Activated naive CD8-positive, alpha-beta T cell treated with anti-CD3 and anti-CD28 coated beads, Interleukin-2, amount 10 ng/mL, durations not matched to agents 7 days and 5 days (primary cell): ENCODE data around the gene ZRANB1. TPM values are rescaled to one million over a fixed set of nuclear protein-coding genes. Genes with fewer than 3 reads are reported as not detected.

Experiments used
- ATAC-seq: fragments of 150-1000 bp; cut with Tn5 transposase; one replicate; pipeline ENCODE4 v1.10.0; 2021; ENCODE audit warnings: low read depth, moderate library complexity
- POLR2A ChIA-PET: fragments of 350-600 bp; sonication (Branson Sonifier 250); formaldehyde crosslinking; loops from one replicate; lab custom pipeline; 2021; ENCODE audit warnings: antibody characterized with exemption; lab: Charles Lee
- DNase-seq: peaks from one replicate; pipeline ENCODE4 v3.0.0; 2021
- H3K27ac Mint-ChIP-seq: one replicate; pipeline ENCODE4 v1.8.0; 2022; ENCODE audit warnings: mild to moderate bottlenecking, mixed read lengths
- H3K27me3 Mint-ChIP-seq: one replicate; pipeline ENCODE4 v1.8.0; 2022; ENCODE audit warnings: mild to moderate bottlenecking, moderate library complexity, mixed read lengths
- H3K36me3 Mint-ChIP-seq: one replicate; pipeline ENCODE4 v1.8.0; 2021; ENCODE audit warnings: mild to moderate bottlenecking, mixed read lengths
- H3K4me1 Mint-ChIP-seq: one replicate; pipeline ENCODE4 v1.8.0; 2021; ENCODE audit warnings: mixed read lengths
- H3K4me3 Mint-ChIP-seq: one replicate; pipeline ENCODE4 v1.8.0; 2022; ENCODE audit warnings: mild to moderate bottlenecking, moderate library complexity, mixed read lengths
- H3K9me3 Mint-ChIP-seq: one replicate; pipeline ENCODE4 v1.8.0; 2021; ENCODE audit warnings: mixed read lengths
- total RNA-seq, 2 experiments: library from RNA; stranded (reverse); gene quantifications; one replicate each; pipeline ENCODE4 v1.2.3, GENCODE V29; 2021

The ZRANB1 gene
- 10 to 100 TPM; 15.3 to 15.8 TPM for total RNA-seq

DNA sequence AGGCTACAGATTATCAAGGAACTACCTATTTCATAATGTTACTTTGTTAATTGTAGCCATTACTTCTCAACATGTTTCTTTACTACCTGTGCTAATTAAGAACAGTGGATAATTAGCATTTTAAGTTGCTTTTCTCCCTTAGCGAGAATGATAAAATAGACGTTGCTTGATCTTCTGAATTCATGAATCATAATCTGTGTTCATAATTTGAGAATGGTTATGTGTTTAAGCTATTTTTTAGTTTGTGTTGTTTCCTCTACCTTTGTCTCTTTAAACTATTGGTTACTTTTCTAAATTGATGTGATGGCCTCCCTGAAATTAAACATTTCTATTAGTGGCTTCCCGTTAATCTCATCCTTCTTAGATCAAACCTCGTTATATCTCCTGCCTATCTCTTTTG is at the start of gene ZRANB1:
TSS of gene ZRANB1 (plus strand) at position 301 of the 400 bp plus-strand sequence. CDS start 371 bp downstream, outside the sequence.
- H3K27ac Mint-ChIP-seq: no peak within 1 kb of the TSS
- ATAC-seq (no peak), DNase-seq (no peak)
- peaks cover 13% of the 10 kb centered on the region for H3K4me1 Mint-ChIP-seq
- H3K4me3 Mint-ChIP-seq: no peak within 1 kb of the TSS
- no peaks in the 10 kb centered on the region for H3K9me3 Mint-ChIP-seq
- POLR2A ChIA-PET: no interaction called here
- H3K36me3 Mint-ChIP-seq: peaks cover 10% of the 10 kb centered on the region
- H3K27me3 Mint-ChIP-seq: no peaks in the 10 kb centered on the region

DNA sequence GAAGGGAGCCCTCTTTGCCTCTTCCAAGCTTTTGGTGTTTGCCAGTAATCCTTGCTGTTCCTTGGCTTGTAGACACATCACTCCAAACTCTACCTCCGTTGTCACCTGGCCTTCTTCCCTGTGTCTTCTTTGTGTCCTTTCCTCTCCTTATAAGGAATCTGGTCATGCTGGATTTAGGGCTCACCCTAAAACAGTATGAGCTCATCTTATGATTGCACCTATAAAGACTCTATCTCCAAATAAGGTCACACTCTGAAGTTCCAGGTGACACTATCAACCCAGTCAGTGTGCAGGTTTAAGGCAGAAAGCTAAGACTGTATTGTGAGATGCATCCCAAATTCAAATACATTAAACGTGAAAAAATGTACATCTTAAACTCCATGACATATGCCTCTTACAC is 49.0 kb upstream of the ZRANB1 start:
- Mint-ChIP-seq H3K9me3 (no peaks in the 10 kb centered on the region), H3K27ac (no peak overlapping the region), H3K27me3 (peaks cover 7% of the 10 kb centered on the region), H3K4me1 (no peaks in the 10 kb centered on the region), H3K36me3 (no peaks in the 10 kb centered on the region), H3K4me3 (no peak overlapping the region)
- no peak for DNase-seq
- ATAC-seq: no peak
- POLR2A ChIA-PET: no interaction called here

DNA sequence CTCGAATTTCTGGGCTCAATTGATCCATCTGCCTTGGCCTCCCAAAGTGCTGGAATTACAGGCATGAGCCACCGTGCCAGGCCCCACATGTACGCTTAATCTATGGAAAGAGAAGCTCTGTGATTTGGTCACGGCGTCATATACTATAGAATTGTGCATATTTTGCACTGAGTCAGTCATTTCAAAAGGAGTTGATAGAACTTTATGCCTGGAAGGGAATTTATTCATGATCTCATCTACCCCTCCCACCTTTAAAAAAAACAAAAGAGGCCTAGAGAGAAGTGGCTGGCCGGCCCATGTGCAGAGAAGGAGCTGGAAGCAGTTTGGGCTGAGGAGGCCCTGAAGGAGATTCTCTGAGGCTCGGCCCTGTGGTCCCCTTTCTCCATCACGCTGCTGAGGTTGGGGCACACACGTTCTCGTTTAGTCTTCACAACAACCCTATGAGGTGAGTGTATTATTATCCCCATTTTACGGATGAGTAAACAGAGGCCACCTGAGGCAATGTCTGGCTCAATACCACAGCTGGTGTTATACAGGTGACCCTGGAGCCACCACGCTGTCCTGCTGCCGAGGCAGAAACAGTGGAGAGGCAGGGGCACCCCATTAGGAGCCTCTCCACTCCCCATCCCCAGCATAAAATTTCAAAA is 47.2 kb upstream of the ZRANB1 start:
- no peak for ATAC-seq
- Mint-ChIP-seq H3K4me3 (no peak overlapping the region), H3K27ac (no peak overlapping the region), H3K4me1 (no peaks in the 10 kb centered on the region), H3K36me3 (no peaks in the 10 kb centered on the region), H3K9me3 (no peaks in the 10 kb centered on the region), H3K27me3 (peaks cover 10% of the 10 kb centered on the region)
- POLR2A ChIA-PET: no interaction called here
- DNase-seq: no peak

DNA sequence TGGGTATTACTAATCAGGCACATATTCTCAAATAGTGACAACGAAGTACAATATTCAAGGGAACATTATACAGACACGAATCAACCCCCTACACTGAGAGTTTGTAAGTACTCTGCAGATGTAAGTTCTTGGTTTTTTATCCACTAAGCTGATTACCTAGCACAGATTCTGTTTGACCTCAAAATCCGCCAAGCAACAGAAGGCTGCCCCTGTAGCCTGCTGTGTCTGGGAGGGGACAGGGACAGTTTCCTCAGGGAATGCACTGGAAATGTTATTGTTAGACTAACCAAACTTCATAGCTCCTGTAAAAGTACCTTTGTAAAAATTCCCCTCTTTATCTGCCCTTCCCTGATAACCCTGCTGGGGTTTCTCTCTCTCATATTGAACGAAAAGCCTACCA is 45.2 kb upstream of the ZRANB1 start:
- ATAC-seq (no peak), DNase-seq (no peak)
- Mint-ChIP-seq H3K27me3 (peaks cover 10% of the 10 kb centered on the region), H3K36me3 (no peaks in the 10 kb centered on the region), H3K9me3 (no peaks in the 10 kb centered on the region), H3K27ac (no peak overlapping the region), H3K4me3 (no peak overlapping the region), H3K4me1 (no peaks in the 10 kb centered on the region)
- POLR2A ChIA-PET: no interaction called here

DNA sequence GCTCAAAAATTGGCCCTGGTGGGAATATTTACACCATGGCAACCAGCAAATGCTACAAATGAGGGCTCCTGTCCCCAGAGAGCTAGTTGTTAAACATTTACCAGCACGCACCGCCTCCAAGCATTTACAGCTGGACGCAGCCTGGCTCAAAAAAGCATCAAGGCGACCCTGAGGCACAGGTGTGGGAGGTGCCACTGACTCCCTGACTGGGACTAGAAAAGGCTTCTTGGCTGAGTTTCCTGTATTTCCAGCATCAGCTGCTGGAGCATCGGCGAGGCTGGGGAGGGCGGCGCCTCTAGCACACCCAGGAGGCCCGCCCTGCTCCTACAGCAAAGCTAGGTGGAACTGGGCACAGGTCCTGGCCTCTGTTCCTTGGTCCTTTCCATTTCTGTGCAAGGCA is 43.5 kb upstream of the ZRANB1 start:
- Mint-ChIP-seq H3K27ac (no peak overlapping the region), H3K36me3 (no peaks in the 10 kb centered on the region), H3K27me3 (peaks cover 10% of the 10 kb centered on the region), H3K4me3 (no peak overlapping the region), H3K9me3 (no peaks in the 10 kb centered on the region), H3K4me1 (no peaks in the 10 kb centered on the region)
- POLR2A ChIA-PET: interaction anchor here (1.0 kb wide), 1 partner anchor 18 kb away, joined by 3 read pairs; no protein-coding TSS in a partner anchor
- no peak for ATAC-seq
- DNase-seq: no peak

DNA sequence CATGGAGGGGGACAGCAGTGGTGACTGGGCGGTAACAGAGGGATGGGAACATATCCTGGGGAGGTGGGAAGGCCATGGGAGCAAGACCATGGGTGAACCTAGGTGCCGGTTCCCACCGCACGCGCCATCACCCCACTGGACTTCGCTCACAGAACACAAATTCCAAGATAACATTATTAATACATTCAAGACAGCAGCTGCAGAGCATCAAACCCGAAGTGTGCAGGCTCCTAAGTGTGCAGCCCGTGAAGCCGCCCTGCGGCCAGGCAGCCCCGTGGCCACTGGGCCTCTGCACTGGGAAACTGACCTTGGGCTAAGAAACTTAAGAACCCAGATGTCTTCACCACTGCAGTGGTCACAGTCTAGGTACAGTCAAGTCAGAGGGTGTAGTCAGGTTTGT is 42.8 kb upstream of the ZRANB1 start:
- Mint-ChIP-seq H3K4me1 (no peaks in the 10 kb centered on the region), H3K9me3 (no peaks in the 10 kb centered on the region), H3K27ac (no peak overlapping the region), H3K27me3 (peaks cover 10% of the 10 kb centered on the region), H3K4me3 (no peak overlapping the region), H3K36me3 (no peaks in the 10 kb centered on the region)
- no peak for DNase-seq
- POLR2A ChIA-PET: interaction anchor here (1.0 kb wide), 1 partner anchor 17 kb away, joined by 3 read pairs; no protein-coding TSS in a partner anchor
- no peak for ATAC-seq

DNA sequence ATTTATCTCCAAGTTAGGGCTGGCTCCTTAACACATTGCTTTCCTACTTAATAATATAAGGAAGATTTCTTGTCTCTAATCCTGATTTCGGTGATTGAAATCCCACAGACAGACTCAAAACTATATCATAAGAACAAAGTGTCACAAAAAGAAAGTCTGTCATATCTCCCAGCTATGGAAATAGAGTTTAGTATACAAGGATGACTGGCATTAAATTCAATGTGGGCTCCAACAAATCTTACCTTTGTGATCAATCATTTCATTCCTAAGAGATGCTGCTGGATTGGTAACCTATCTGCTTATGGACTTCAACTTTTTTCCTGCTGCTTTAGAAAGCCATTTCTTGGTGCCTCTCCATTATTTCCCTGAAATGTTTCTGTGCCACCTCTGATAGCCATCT is 39.5 kb upstream of the ZRANB1 start:
- Mint-ChIP-seq H3K4me3 (no peak overlapping the region), H3K4me1 (no peaks in the 10 kb centered on the region), H3K27me3 (peaks cover 7% of the 10 kb centered on the region), H3K36me3 (no peaks in the 10 kb centered on the region), H3K27ac (no peak overlapping the region), H3K9me3 (no peaks in the 10 kb centered on the region)
- DNase-seq (no peak), ATAC-seq (no peak)
- POLR2A ChIA-PET: no interaction called here

DNA sequence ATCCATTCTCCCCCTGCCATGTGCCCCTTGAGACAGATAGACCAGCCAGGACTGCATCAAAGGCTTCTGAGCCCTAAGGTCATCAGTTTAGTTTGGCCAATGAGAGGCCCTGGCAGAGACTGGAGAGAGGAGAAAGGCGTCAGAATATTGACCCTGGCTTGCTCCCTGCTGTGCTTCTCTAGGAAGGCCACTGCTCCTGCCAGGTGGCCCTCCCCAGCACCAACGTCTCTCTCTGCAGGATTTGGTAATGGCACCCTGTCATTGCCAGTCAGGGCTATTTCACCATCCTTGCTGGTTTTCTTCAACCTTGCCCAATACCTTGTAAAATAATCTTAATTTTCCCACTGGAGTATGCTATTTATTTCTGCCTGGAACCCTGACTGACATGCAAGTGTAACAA is 38.8 kb upstream of the ZRANB1 start:
- POLR2A ChIA-PET: no interaction called here
- Mint-ChIP-seq H3K4me1 (no peaks in the 10 kb centered on the region), H3K4me3 (no peak overlapping the region), H3K27ac (no peak overlapping the region), H3K36me3 (no peaks in the 10 kb centered on the region), H3K9me3 (no peaks in the 10 kb centered on the region), H3K27me3 (peaks cover 7% of the 10 kb centered on the region)
- no peak for ATAC-seq
- no peak for DNase-seq

DNA sequence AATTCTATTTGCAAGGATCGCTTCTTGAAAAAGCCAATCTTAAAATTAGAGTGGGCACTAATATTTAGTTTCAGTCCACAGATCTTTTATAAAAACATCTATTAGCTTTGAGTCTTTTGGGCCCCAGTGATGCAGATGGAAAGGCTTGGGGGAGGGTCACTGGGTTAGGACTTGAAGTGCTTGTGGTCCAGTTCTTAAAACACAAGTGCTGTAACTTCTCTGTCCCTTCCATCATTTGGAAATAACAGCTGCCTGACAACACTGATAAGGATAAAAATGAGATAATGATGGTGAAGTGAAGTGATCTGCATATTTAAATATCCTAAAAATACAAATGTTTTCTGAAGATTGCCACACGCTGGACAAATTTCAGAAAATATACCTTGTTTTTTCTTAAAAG is 37.1 kb upstream of the ZRANB1 start:
- POLR2A ChIA-PET: no interaction called here
- Mint-ChIP-seq H3K4me3 (no peak overlapping the region), H3K9me3 (no peaks in the 10 kb centered on the region), H3K27me3 (peaks cover 5% of the 10 kb centered on the region), H3K27ac (no peak overlapping the region), H3K4me1 (no peaks in the 10 kb centered on the region), H3K36me3 (no peaks in the 10 kb centered on the region)
- no peak for DNase-seq
- ATAC-seq: no peak

DNA sequence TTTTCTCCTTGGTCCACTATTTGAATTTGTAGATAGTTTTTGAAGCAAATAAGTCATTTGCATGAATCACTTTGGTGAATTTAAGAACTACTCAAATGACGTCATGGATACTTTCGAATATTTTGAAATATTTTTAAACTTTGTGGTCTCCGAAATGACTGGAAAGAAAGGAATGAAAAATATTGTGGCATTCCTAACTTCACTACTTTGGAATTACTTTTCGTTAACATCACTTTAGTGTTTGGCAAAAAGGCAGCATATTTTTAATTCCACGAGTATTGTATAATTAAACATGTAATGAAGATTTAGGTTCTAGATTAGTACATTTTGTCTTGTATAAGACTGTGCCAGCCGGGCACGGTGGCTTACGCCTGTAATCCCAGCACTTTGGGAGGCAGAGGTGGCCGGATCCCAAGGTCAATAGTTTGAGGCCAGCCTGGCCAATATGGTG is 35.3 kb upstream of the ZRANB1 start:
- ATAC-seq (no peak), DNase-seq (no peak)
- H3K27ac Mint-ChIP-seq: no peak overlapping the region
- POLR2A ChIA-PET: no interaction called here
- H3K36me3 Mint-ChIP-seq: no peaks in the 10 kb centered on the region
- H3K4me1 Mint-ChIP-seq: peaks cover 5% of the 10 kb centered on the region
- H3K4me3 Mint-ChIP-seq: no peak overlapping the region
- peaks cover 10% of the 10 kb centered on the region for H3K27me3 Mint-ChIP-seq
- no peaks in the 10 kb centered on the region for H3K9me3 Mint-ChIP-seq

DNA sequence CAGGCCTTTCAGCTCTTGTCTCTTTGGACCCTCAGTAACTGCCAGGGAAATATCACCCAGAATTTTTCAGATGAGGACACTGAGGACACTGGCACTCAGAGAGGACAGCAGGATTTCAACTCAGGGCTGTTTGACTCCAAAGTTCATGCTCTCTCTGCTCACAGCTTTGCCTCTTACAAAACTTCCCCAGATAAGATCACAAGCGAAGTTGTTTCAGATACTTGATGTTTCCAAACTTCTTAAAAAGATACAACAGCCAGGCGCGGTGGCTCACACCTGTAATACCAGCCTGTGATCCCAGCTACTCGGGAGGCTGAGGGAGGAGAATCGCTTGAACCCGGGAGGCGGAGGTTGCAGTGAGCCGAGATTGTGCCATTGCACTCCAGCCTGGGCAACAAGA is 32.4 kb upstream of the ZRANB1 start:
- no peaks in the 10 kb centered on the region for H3K9me3 Mint-ChIP-seq
- H3K4me3 Mint-ChIP-seq: no peak overlapping the region
- H3K4me1 Mint-ChIP-seq: peaks cover 14% of the 10 kb centered on the region
- H3K27ac Mint-ChIP-seq: no peak overlapping the region
- no peaks in the 10 kb centered on the region for H3K36me3 Mint-ChIP-seq
- DNase-seq (no peak), ATAC-seq (no peak)
- peaks cover 16% of the 10 kb centered on the region for H3K27me3 Mint-ChIP-seq
- POLR2A ChIA-PET: no interaction called here

DNA sequence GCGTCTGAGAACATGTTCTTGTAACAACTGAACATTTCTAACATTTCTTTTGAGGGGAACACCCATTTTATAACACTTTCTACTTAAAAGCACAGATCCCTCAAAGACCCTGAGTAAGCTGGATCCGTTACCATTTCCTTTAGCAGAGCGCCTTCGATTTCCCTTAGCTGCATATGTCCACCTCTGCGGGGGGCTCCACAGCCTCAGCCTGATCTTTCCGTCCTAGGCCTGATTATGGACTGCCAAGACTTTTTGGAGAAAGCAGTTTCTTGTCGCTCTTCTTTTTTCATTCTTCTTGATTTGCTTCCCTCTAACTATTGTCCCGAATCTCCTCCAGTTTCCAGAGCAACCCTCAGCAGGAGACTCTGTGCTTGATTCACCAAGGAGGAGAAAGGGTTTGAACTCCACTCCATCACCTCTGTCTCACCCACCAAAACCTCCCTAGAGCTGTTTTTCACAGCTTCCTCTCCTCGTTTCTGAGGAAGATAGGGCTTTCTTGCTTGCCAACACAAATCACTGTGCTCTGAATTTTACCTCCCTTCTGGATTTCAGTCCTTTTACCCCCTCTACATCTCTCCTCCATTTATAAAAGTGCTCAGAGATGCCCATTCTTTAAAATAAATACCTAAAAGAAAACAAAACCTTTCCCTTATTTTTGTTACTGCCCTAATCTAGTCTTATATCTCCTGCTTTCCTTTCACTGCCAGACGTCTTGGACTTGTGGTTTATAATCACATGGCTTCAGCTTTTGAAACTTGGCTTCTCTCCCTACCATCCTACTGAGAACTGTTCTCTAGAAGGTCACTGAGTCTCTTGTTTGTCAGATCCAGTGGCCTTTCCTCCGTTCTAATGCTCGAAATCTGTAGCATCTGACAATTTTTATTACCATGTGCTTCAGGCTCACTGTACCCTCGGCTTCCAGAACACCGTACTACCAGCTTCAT is 30.5 kb upstream of the ZRANB1 start:
- no peaks in the 10 kb centered on the region for H3K36me3 Mint-ChIP-seq
- POLR2A ChIA-PET: interaction anchor here (1.1 kb wide), 1 partner anchor 119 kb away, joined by 3 read pairs; no protein-coding TSS in a partner anchor
- H3K27me3 Mint-ChIP-seq: peaks cover 16% of the 10 kb centered on the region
- peak overlapping the region; percentile 19 for H3K4me3 Mint-ChIP-seq
- no peaks in the 10 kb centered on the region for H3K9me3 Mint-ChIP-seq
- ATAC-seq: no peak
- DNase-seq: no peak
- H3K4me1 Mint-ChIP-seq: peaks cover 18% of the 10 kb centered on the region
- no peak overlapping the region for H3K27ac Mint-ChIP-seq

DNA sequence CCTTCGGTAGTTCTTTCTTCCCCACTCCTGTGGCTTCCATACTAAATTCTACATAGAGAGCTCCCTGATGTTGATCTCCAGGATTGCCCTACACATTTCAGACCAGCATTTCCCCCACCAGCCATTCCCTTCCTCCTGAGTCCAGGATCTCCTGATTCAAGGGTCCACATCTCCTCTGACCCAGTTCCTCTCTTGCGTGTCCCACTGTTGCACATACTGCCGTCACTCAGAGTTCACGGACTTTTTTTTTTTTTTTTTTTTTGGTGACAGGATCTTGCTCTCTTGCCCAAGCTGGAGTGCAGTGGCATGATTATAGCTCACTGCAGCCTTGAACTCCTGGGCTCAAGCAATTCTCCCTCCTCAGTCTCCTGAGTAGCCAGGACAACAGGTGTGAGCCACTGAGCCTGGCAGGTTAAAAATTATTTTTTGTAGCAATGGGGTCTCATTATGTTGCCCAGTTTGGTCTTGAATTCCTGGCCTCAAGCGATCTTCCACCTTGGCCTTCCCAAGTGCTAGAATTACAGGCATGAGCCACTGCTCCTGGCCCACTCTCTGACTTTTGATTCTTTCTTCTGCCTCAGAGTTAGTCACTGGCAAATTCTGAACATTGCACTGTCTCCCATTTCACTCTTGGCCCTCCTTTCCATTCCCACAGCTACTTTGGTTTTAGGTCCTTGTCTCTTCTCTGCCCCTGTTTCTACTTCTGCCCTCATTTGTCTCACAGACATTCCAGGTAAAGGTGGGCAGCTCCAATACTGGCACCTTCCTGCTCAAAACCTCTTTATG is 29.6 kb upstream of the ZRANB1 start:
- POLR2A ChIA-PET: interaction anchor here (1.1 kb wide), 1 partner anchor 120 kb away, joined by 3 read pairs; no protein-coding TSS in a partner anchor

More for the DNA sequence above, 29.6 kb upstream of the ZRANB1 start:
- Mint-ChIP-seq H3K4me1 (peaks cover 18% of the 10 kb centered on the region), H3K27me3 (peaks cover 16% of the 10 kb centered on the region), H3K36me3 (no peaks in the 10 kb centered on the region), H3K27ac (no peak overlapping the region), H3K4me3 (no peak overlapping the region), H3K9me3 (no peaks in the 10 kb centered on the region)
- DNase-seq (no peak), ATAC-seq (no peak)
